ENCODE measurements around the gene PAX6. TPM values are rescaled to one million over a fixed set of nuclear protein-coding genes. Genes with fewer than 3 reads are reported as not detected.
A peak's percentile ranks its signal among the peaks of the same experiment; 100 is the strongest.

Gene PAX6
- total RNA-seq, 2 donors from 2014 or later = 5.4 to 6.8 TPM

- no peaks in the 10 kb centered on the region for H3K9me3 ChIP-seq (ENCODE audit: control insufficient read depth, low read length)
- no peaks in the 10 kb centered on the region for H3K9me3 Mint-ChIP-seq
- H3K27ac Mint-ChIP-seq = no peak overlapping the region
- TF ChIP-seq CTCF (conservative IDR thresholded peaks at IDR 0.05) = no peak
- H3K27ac ChIP-seq (ENCODE audit: low read depth, low read length) = no peak overlapping the region
- no peak overlapping the region for H3K9ac ChIP-seq (ENCODE audit: extremely low read depth, low read length, poor library complexity, severe bottlenecking)
- peaks cover 3% of the 10 kb centered on the region for H3K4me1 ChIP-seq (ENCODE audit: control insufficient read depth, insufficient read depth, low read length)
- 7 to 17% methylated on average over 8 to 26 of the region's 26 CpGs for WGBS, 2 experiments (ENCODE audit: insufficient coverage in 1 of 2, insufficient read length in 1 of 2)
- H3K4me3 Mint-ChIP-seq = peak overlapping the region; percentile 60
- DNase-seq = peak; percentile 70
- peaks cover 100% of the 10 kb centered on the region for H3K27me3 ChIP-seq (ENCODE audit: control insufficient read depth, insufficient read depth, low read length, poor library complexity, severe bottlenecking)
- H3K4me1 Mint-ChIP-seq = peaks cover 41% of the 10 kb centered on the region
- no peak overlapping the region for H3K4me3 ChIP-seq (ENCODE audit: low read length)
- peaks cover 99% of the 10 kb centered on the region for H3K27me3 Mint-ChIP-seq (ENCODE audit: insufficient read depth)
- no peaks in the 10 kb centered on the region for H3K36me3 Mint-ChIP-seq (ENCODE audit: low read depth)
- H3K36me3 ChIP-seq (ENCODE audit: control insufficient read depth, insufficient read depth, low read length) = no peaks in the 10 kb centered on the region
Measured at GRCh38 chr11:31818874-31819331, 7.8 kb upstream of the PAX6 start.

- H3K4me3 Mint-ChIP-seq = peak overlapping the region; percentile 60
- Histone ChIP-seq H3K9me3 (ENCODE audit: control insufficient read depth, low read length) (no peaks in the 10 kb centered on the region), H3K36me3 (ENCODE audit: control insufficient read depth, insufficient read depth, low read length) (no peaks in the 10 kb centered on the region), H3K9ac (ENCODE audit: extremely low read depth, low read length, poor library complexity, severe bottlenecking) (no peak overlapping the region), H3K4me1 (ENCODE audit: control insufficient read depth, insufficient read depth, low read length) (peaks cover 3% of the 10 kb centered on the region), H3K27me3 (ENCODE audit: control insufficient read depth, insufficient read depth, low read length, poor library complexity, severe bottlenecking) (peaks cover 100% of the 10 kb centered on the region), H3K4me3 (ENCODE audit: low read length) (peak overlapping the region; percentile 77), H3K27ac (ENCODE audit: low read depth, low read length) (no peak overlapping the region)
- no peaks in the 10 kb centered on the region for H3K36me3 Mint-ChIP-seq (ENCODE audit: low read depth)
- TF ChIP-seq CTCF (conservative IDR thresholded peaks at IDR 0.05) = no peak
- no peaks in the 10 kb centered on the region for H3K9me3 Mint-ChIP-seq
- peaks cover 42% of the 10 kb centered on the region for H3K4me1 Mint-ChIP-seq
- H3K27me3 Mint-ChIP-seq (ENCODE audit: insufficient read depth) = peaks cover 99% of the 10 kb centered on the region
- DNase-seq = no peak
- H3K27ac Mint-ChIP-seq = no peak overlapping the region
- 8 to 10% methylated on average over 4 to 9 of the region's 9 CpGs for WGBS, 2 experiments (ENCODE audit: insufficient coverage in 1 of 2, insufficient read length in 1 of 2)
Measured at GRCh38 chr11:31818425-31818755, 7.3 kb upstream of the PAX6 start.

- H3K4me1 Mint-ChIP-seq = peaks cover 43% of the 10 kb centered on the region
- no peak overlapping the region for H3K27ac Mint-ChIP-seq
- no peaks in the 10 kb centered on the region for H3K9me3 Mint-ChIP-seq
- H3K27me3 Mint-ChIP-seq (ENCODE audit: insufficient read depth) = peaks cover 99% of the 10 kb centered on the region
- WGBS, 2 experiments (ENCODE audit: insufficient coverage in 1 of 2, insufficient read length in 1 of 2) = 2 to 3% methylated on average over 31 to 58 of the region's 58 CpGs
- Histone ChIP-seq H3K4me1 (ENCODE audit: control insufficient read depth, insufficient read depth, low read length) (peaks cover 3% of the 10 kb centered on the region), H3K4me3 (ENCODE audit: low read length) (peak overlapping the region; percentile 77), H3K9ac (ENCODE audit: extremely low read depth, low read length, poor library complexity, severe bottlenecking) (no peak overlapping the region), H3K9me3 (ENCODE audit: control insufficient read depth, low read length) (no peaks in the 10 kb centered on the region), H3K27ac (ENCODE audit: low read depth, low read length) (no peak overlapping the region), H3K27me3 (ENCODE audit: control insufficient read depth, insufficient read depth, low read length, poor library complexity, severe bottlenecking) (peaks cover 99% of the 10 kb centered on the region), H3K36me3 (ENCODE audit: control insufficient read depth, insufficient read depth, low read length) (no peaks in the 10 kb centered on the region)
- no peak for TF ChIP-seq CTCF (conservative IDR thresholded peaks at IDR 0.05)
- DNase-seq = peak; percentile 87
- no peaks in the 10 kb centered on the region for H3K36me3 Mint-ChIP-seq (ENCODE audit: low read depth)
- H3K4me3 Mint-ChIP-seq = peak overlapping the region; percentile 60
Measured at GRCh38 chr11:31817621-31818424, 6.7 kb upstream of the PAX6 start.

Measured in endodermal cell (in vitro differentiated cells).